ENCODE results near the gene COX19. TPM values are rescaled to one million over a fixed set of nuclear protein-coding genes. Genes with fewer than 3 reads are reported as not detected.

The COX19 gene
- total and polyA plus RNA-seq, 2 of the 13 experiments (the other 11 are each of a cell fraction or from before 2014, with no cell fraction given) = 11.5 to 21.7 TPM

GRCh38 chr7:953547-954327, 21.6 kb downstream of the COX19 start (continued):
- no peak for TF ChIP-seq TSC22D2 (CRISPR knock-in tag; IDR thresholded peaks at IDR 0.05; ENCODE audit: borderline replicate concordance)
- TF ChIP-seq ZNF383 (CRISPR knock-in tag; IDR thresholded peaks at IDR 0.05; ENCODE audit: borderline replicate concordance) = no peak
- TF ChIP-seq NFATC3 (CRISPR knock-in tag; IDR thresholded peaks at IDR 0.05) = 0 out of 2 replicates have a peak, but pooled peaks have one; percentile 41
- TF ChIP-seq FOSL1 (CRISPR knock-in tag; IDR thresholded peaks at IDR 0.05; ENCODE audit: borderline replicate concordance) = no peak
- no peak for TF ChIP-seq ZNF558 (CRISPR knock-in tag; IDR thresholded peaks at IDR 0.05; ENCODE audit: borderline replicate concordance)
- no peak for TF ChIP-seq NCOA2 (CRISPR knock-in tag; IDR thresholded peaks at IDR 0.05)
- TF ChIP-seq KDM5A (IDR thresholded peaks at IDR 0.05; ENCODE audit: borderline replicate concordance, low read length) = no peak
- no peak for TF ChIP-seq PTBP1 (IDR thresholded peaks at IDR 0.05; ENCODE audit: low read depth, low read length, poor library complexity, severe bottlenecking)
- no peak for TF ChIP-seq NR0B2 (CRISPR knock-in tag; IDR thresholded peaks at IDR 0.05)
- TF ChIP-seq ZNF776 (CRISPR knock-in tag; IDR thresholded peaks at IDR 0.05) = no peak
- TF ChIP-seq PAX8 (CRISPR knock-in tag; IDR thresholded peaks at IDR 0.05; ENCODE audit: borderline replicate concordance) = no peak
- TF ChIP-seq PRDM10 (CRISPR knock-in tag; IDR thresholded peaks at IDR 0.05; ENCODE audit: low read depth) = no peak
- no peak for TF ChIP-seq ZNF740 (CRISPR knock-in tag; IDR thresholded peaks at IDR 0.05)
- no peak for TF ChIP-seq FOXK2 (IDR thresholded peaks at IDR 0.05)
- TF ChIP-seq ERF (CRISPR knock-in tag; IDR thresholded peaks at IDR 0.05) = no peak
- TF ChIP-seq EP300 (IDR thresholded peaks at IDR 0.05; ENCODE audit: low read depth in 2 of 2, low read length in 2 of 2) = no peak
- no peak for TF ChIP-seq EP300 (CRISPR knock-in tag; IDR thresholded peaks at IDR 0.05; ENCODE audit: borderline replicate concordance)
- no peak for TF ChIP-seq NPAS2 (CRISPR knock-in tag; IDR thresholded peaks at IDR 0.05; ENCODE audit: borderline replicate concordance)
- no peak for TF ChIP-seq POGZ (CRISPR knock-in tag; IDR thresholded peaks at IDR 0.05)
- no peak for TF ChIP-seq FOXK1 (CRISPR knock-in tag; IDR thresholded peaks at IDR 0.05; ENCODE audit: borderline replicate concordance, low read depth)
- TF ChIP-seq MNT (IDR thresholded peaks at IDR 0.05) = no peak
